OCI-LY1 (cell line): ENCODE measurements around the gene MSMP.

Experiments
- H2AFZ ChIP-seq: fragments of 200-600 bp; sonication (generic), shearing (Covaris generic); 2 replicates; pipeline ENCODE4 v1.6.0; 2014; ENCODE audit warnings: antibody characterized with exemption, mild to moderate bottlenecking, low read length
- H3F3A ChIP-seq: fragments of 200-600 bp; sonication (generic), shearing (Covaris generic); 2 replicates; pipeline ENCODE4 v1.6.0; 2014; ENCODE audit warnings: mild to moderate bottlenecking, antibody characterized with exemption, low read length, moderate library complexity; ENCODE audit not compliant: insufficient read depth
- H3K27ac ChIP-seq: fragments of 200-600 bp; sonication (generic); 2 replicates; pipeline ENCODE4 v1.5.1; 2014; ENCODE audit warnings: low read length, mixed run types, mild to moderate bottlenecking, low read depth; ENCODE audit not compliant: poor library complexity, severe bottlenecking
- H3K27me3 ChIP-seq: fragments of 200-600 bp; sonication (generic); 2 replicates; pipeline ENCODE4 v1.6.0; 2014; ENCODE audit warnings: antibody characterized with exemption, mild to moderate bottlenecking, low read length, moderate library complexity; ENCODE audit not compliant: insufficient read depth
- H3K36me3 ChIP-seq: fragments of 200-600 bp; sonication (generic); 2 replicates; pipeline ENCODE4 v1.6.1; 2014; ENCODE audit warnings: mild to moderate bottlenecking, antibody characterized with exemption, low read length, moderate library complexity, mixed read lengths; ENCODE audit not compliant: insufficient read depth
- H3K4me1 ChIP-seq: fragments of 200-600 bp; sonication (generic); 2 replicates; pipeline ENCODE4 v1.5.1; 2014; ENCODE audit warnings: mild to moderate bottlenecking, low read length, moderate library complexity; ENCODE audit not compliant: insufficient read depth, severe bottlenecking
- H3K4me2 ChIP-seq: fragments of 200-600 bp; sonication (generic), shearing (Covaris generic); 2 replicates; pipeline ENCODE4 v1.6.1; 2014; ENCODE audit warnings: low read length
- H3K4me3 ChIP-seq: fragments of 200-600 bp; sonication (generic); 2 replicates; pipeline ENCODE4 v1.5.1; 2014; ENCODE audit warnings: low read length, low read depth, mild to moderate bottlenecking, mixed read lengths; ENCODE audit not compliant: poor library complexity, severe bottlenecking
- H3K79me2 ChIP-seq: fragments of 200-600 bp; shearing (Covaris generic); 2 replicates; pipeline ENCODE4 v1.6.1; 2016; ENCODE audit warnings: mixed run types, low read length, mixed read lengths; ENCODE audit not compliant: insufficient read depth
- H3K9ac ChIP-seq: fragments of 200-600 bp; sonication (generic), shearing (Covaris generic); 2 replicates; pipeline ENCODE4 v1.6.1; 2014; ENCODE audit warnings: mild to moderate bottlenecking, low read length, mixed read lengths
- H3K9me2 ChIP-seq: fragments of 200-600 bp; sonication (generic), shearing (Covaris generic); 2 replicates; pipeline ENCODE4 v1.6.1; 2014; ENCODE audit warnings: low read depth, mild to moderate bottlenecking, low read length, mixed read lengths
- H3K9me3 ChIP-seq: fragments of 200-600 bp; shearing (Covaris generic); 2 replicates; pipeline ENCODE4 v1.6.1; 2014; ENCODE audit warnings: low read length, mixed read lengths
- H4K20me1 ChIP-seq: fragments of 200-600 bp; sonication (generic), shearing (Covaris generic); 2 replicates; pipeline ENCODE4 v1.6.0; 2016; ENCODE audit warnings: mild to moderate bottlenecking, low read length; ENCODE audit not compliant: insufficient read depth
- EZH2 ChIP-seq: fragments of 200-600 bp; sonication (generic), shearing (Covaris generic); IDR thresholded peaks from 2 replicates; pipeline ENCODE4 v1.8.0; 2017; ENCODE audit warnings: borderline replicate concordance, mixed run types, mild to moderate bottlenecking, antibody characterized with exemption, low read length, moderate library complexity, mixed read lengths
- TF ChIP-seq, protein P1 (sequence below): fragments of 200-600 bp; sonication (generic), shearing (Covaris generic); IDR thresholded peaks from 2 replicates; pipeline ENCODE4 v1.5.1; 2017; ENCODE audit warnings: mild to moderate bottlenecking, antibody characterized with exemption, low read length, moderate library complexity, mixed read lengths

Gene MSMP

DNA sequence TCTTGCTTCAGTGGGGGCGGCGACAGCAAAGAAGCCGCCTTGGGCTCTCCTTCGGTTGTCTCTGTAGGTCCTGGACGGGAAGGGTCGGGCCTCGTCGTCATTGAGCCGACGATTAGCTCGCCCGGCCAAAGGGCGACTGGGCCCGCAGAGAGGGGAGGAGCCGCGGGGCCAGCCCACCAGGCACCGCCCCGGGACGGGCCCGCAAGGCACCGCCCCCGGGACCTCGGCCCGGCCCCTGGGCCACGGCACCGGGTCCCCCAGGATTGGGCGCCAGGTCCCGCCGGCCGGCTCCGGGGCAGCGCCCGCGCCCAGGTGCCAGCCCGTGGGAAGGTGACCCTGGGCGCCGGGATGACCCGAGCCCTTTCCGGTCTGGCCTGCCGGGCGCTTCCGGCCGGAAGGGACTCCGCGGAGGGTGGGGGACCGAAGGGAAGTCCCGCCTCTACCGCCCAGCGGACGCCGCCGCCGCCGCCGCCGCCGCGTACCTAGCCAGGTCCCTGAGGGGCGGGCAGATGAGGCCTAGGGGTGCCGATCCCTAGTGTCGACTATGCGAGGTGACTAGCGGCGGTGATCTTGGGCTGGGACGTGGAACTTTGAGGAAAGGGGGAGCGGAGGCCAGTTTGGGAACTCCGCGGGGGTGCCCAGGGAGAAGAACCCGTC is 5.1 kb downstream of the MSMP start, which contains the start of the genes GBA2 and RGP1:
Gene GBA2 (minus strand): TSS at position 371 of the 657 bp plus-strand sequence. CDS start 524 bp downstream, outside the sequence.
Gene RGP1 (plus strand): TSS at position 430 of the 657 bp plus-strand sequence. CDS start 469 bp downstream, outside the sequence.
- Histone ChIP-seq H3K9ac (peak within 1 kb of the TSS; percentile 75), H3K27ac (peak within 1 kb of the TSS; percentile 53), H3K9me2 (no peaks in the 10 kb centered on the region), H3F3A (no peaks in the 10 kb centered on the region), H3K9me3 (no peaks in the 10 kb centered on the region), H3K79me2 (peaks cover 29% of the 10 kb centered on the region), H3K4me2 (peak within 1 kb of the TSS; percentile 79), H3K4me1 (peaks cover 36% of the 10 kb centered on the region), H3K36me3 (peaks cover 31% of the 10 kb centered on the region; the same call in 1 of the 2 replicates), H4K20me1 (no peaks in the 10 kb centered on the region), H3K27me3 (no peaks in the 10 kb centered on the region), H3K4me3 (peak within 1 kb of the TSS; percentile 76), H2AFZ (no peak within 1 kb of the TSS)
- TF ChIP-seq, protein P1, sequence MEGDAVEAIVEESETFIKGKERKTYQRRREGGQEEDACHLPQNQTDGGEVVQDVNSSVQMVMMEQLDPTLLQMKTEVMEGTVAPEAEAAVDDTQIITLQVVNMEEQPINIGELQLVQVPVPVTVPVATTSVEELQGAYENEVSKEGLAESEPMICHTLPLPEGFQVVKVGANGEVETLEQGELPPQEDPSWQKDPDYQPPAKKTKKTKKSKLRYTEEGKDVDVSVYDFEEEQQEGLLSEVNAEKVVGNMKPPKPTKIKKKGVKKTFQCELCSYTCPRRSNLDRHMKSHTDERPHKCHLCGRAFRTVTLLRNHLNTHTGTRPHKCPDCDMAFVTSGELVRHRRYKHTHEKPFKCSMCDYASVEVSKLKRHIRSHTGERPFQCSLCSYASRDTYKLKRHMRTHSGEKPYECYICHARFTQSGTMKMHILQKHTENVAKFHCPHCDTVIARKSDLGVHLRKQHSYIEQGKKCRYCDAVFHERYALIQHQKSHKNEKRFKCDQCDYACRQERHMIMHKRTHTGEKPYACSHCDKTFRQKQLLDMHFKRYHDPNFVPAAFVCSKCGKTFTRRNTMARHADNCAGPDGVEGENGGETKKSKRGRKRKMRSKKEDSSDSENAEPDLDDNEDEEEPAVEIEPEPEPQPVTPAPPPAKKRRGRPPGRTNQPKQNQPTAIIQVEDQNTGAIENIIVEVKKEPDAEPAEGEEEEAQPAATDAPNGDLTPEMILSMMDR = no peak
- TF ChIP-seq EZH2 = no peak

DNA sequence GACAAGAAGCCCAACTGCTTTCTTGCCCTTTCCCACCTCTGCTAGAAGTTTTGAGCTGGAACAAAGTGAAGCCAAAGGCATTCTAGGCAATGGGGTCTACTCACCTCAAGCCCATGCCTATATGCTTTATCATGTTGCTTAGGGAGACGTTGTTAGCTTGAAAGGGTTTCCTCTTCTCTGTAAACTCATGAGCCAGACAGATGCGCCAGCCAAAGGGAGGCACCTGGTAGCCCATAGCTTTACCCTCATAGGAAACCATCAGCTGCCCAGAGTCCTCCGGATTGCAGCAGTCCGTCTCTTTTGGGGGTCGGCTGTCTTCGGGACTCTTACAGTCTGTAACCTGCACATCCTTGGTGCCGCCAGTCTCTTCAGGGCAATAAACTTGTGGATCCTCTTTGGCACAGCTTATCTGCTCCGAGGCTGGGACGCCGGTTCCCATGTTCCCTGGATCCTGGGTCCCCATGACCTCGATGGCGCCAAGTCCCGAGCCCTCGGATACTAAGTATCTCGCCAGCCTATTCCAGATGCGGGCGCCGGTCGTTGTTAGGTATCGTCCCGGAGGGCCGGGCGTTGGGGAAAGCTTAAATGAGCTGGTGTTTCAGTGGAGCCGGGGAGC is 5.7 kb downstream of the MSMP start:
- H3K9me3 ChIP-seq = no peaks in the 10 kb centered on the region
- TF ChIP-seq EZH2 = no peak
- peaks cover 34% of the 10 kb centered on the region; the same call in 1 of the 2 replicates for H3K36me3 ChIP-seq
- H2AFZ ChIP-seq = no peak overlapping the region
- peak overlapping the region; percentile 76 for H3K4me3 ChIP-seq
- no peaks in the 10 kb centered on the region for H3K27me3 ChIP-seq
- no peaks in the 10 kb centered on the region for H3K9me2 ChIP-seq
- H3K9ac ChIP-seq = peak overlapping the region; percentile 75
- peak overlapping the region; percentile 79 for H3K4me2 ChIP-seq
- peaks cover 36% of the 10 kb centered on the region for H3K4me1 ChIP-seq
- H3F3A ChIP-seq = no peaks in the 10 kb centered on the region
- H4K20me1 ChIP-seq = no peaks in the 10 kb centered on the region
- H3K27ac ChIP-seq = no peak overlapping the region
- H3K79me2 ChIP-seq = peaks cover 29% of the 10 kb centered on the region

DNA sequence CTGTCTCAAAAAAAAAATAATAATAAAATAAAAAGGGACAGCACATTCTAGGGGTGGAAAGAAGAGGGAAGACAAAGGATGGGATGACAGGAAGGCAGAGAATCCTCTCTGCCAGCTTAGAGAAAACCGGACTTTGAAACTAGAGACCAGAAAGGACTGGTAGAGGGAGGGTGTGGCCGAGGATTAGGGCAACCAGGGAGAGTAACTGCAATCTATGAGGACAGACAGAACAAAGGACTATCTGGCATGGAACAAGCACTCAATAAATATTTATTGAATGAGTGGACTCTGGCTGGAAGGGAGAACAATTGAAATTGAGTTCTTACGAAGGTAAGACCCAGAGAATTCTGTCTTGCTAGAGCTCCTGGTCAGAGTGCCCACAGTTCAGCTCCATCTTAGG is 7.5 kb downstream of the MSMP start:
- Histone ChIP-seq H3K27ac (no peak overlapping the region), H4K20me1 (no peaks in the 10 kb centered on the region), H3K9me3 (no peaks in the 10 kb centered on the region), H3K79me2 (peaks cover 29% of the 10 kb centered on the region), H3K36me3 (peaks cover 34% of the 10 kb centered on the region), H3K4me1 (peaks cover 36% of the 10 kb centered on the region), H3K4me3 (peak overlapping the region; percentile 76), H3K4me2 (peak overlapping the region; percentile 79), H3F3A (no peaks in the 10 kb centered on the region), H3K9me2 (no peaks in the 10 kb centered on the region), H2AFZ (no peak overlapping the region), H3K9ac (peak overlapping the region; percentile 75), H3K27me3 (no peaks in the 10 kb centered on the region)
- TF ChIP-seq EZH2 = no peak
- TF ChIP-seq, protein P1 = no peak
